BE2C (cell line): ENCODE measurements around the gene CFAP46. TPM values are rescaled to one million over a fixed set of nuclear protein-coding genes. Genes with fewer than 3 reads are reported as not detected.

ENCODE experiments used
- DNase-seq: peaks from one replicate; pipeline ENCODE4 v3.0.0-alpha.2; 2020
- H3K27me3 ChIP-seq: fragments of 250-450 bp; sonication (Bioruptor Pico); 2 replicates; pipeline ENCODE4 v1.5.1; 2020; ENCODE audit warnings: mild to moderate bottlenecking
- H3K36me3 ChIP-seq: fragments of 250-450 bp; sonication (Bioruptor Pico); 2 replicates; pipeline ENCODE4 v1.5.1; 2020; ENCODE audit warnings: mild to moderate bottlenecking
- H3K4me1 ChIP-seq: fragments of 250-450 bp; sonication (Bioruptor Pico); 2 replicates; pipeline ENCODE4 v1.5.1; 2020
- H3K4me3 ChIP-seq: 2 replicates; pipeline ENCODE4 v1.5.1; 2011; ENCODE audit warnings: low read depth, low read length
- H3K9me3 ChIP-seq: fragments of 250-450 bp; sonication (Bioruptor Pico); 2 replicates; pipeline ENCODE4 v1.5.1; 2020
- polyA plus RNA-seq: library from polyadenylated mRNA; unstranded; fragments of >200 nt; gene quantifications from one replicate; pipeline ENCODE4 v1.2.1, GENCODE V29; 2012; ENCODE audit warnings: low read depth, missing spikeins; ENCODE audit not compliant: insufficient read length, insufficient read depth
- TF ChIP-seq, protein P1 (sequence below): IDR thresholded peaks from 2 replicates; pipeline ENCODE4 v1.5.1; 2012; ENCODE audit warnings: mild to moderate bottlenecking, low read depth, low read length

CFAP46 gene
- not detected for polyA plus RNA-seq

DNA sequence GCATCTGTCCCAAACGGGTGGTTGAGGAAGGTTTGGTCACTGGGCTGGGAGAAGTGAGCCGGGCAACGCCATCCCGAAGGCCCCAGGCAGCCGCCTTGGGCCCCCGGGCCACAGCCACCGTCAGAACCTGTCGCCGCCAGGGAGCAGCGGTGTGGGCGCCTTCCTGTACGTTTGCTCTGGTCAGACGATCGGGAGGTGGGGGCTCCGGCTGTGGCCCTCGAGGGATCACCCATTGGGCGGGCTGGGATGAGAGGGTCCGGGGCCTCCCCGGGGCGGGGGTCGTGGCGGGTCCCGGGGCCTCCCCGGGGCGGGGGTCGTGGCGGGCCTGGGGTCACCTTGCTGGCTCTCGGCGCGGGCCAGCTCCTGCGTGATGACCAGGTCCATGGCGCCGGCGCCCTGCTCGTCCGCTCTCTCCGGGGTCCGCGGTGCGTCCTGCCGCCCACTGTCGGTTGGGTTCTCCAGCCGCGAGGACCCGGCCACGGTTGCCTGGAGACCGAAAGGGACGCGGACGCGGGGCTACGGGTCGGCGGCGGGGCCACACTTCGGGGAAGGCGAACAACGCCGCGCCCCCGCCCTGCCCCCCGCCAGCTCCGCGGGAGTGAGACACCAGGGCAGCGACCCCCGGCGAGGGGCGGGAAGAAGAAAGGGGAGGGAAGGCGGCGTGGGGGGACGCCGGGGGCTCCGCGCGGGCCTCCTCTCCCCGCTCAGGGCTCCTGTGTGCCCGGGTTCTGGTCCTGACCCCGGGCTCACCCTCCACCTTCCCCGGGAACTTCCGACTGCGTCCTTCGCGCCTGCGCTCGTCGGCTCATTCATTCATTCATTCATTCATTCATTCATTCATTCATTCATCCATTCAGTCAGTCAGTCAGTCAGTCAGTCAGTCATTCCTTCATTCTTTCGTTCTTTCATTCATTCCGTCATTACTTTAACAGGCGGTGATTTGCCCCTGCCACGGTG lies at the start of gene CFAP46:
TSS of gene CFAP46 (minus strand) at position 470 of the 957 bp plus-strand sequence. CDS start at position 384, 86 bp downstream.
- H3K36me3 ChIP-seq, result no peaks in the 10 kb centered on the region
- TF ChIP-seq, protein P1, sequence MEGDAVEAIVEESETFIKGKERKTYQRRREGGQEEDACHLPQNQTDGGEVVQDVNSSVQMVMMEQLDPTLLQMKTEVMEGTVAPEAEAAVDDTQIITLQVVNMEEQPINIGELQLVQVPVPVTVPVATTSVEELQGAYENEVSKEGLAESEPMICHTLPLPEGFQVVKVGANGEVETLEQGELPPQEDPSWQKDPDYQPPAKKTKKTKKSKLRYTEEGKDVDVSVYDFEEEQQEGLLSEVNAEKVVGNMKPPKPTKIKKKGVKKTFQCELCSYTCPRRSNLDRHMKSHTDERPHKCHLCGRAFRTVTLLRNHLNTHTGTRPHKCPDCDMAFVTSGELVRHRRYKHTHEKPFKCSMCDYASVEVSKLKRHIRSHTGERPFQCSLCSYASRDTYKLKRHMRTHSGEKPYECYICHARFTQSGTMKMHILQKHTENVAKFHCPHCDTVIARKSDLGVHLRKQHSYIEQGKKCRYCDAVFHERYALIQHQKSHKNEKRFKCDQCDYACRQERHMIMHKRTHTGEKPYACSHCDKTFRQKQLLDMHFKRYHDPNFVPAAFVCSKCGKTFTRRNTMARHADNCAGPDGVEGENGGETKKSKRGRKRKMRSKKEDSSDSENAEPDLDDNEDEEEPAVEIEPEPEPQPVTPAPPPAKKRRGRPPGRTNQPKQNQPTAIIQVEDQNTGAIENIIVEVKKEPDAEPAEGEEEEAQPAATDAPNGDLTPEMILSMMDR, result no peak
- no peaks in the 10 kb centered on the region for H3K9me3 ChIP-seq
- no peaks in the 10 kb centered on the region for H3K4me1 ChIP-seq
- H3K27me3 ChIP-seq, result peaks cover 55% of the 10 kb centered on the region
- DNase-seq, result peak; percentile 63
- H3K4me3 ChIP-seq, result peak within 1 kb of the TSS; percentile 24

DNA sequence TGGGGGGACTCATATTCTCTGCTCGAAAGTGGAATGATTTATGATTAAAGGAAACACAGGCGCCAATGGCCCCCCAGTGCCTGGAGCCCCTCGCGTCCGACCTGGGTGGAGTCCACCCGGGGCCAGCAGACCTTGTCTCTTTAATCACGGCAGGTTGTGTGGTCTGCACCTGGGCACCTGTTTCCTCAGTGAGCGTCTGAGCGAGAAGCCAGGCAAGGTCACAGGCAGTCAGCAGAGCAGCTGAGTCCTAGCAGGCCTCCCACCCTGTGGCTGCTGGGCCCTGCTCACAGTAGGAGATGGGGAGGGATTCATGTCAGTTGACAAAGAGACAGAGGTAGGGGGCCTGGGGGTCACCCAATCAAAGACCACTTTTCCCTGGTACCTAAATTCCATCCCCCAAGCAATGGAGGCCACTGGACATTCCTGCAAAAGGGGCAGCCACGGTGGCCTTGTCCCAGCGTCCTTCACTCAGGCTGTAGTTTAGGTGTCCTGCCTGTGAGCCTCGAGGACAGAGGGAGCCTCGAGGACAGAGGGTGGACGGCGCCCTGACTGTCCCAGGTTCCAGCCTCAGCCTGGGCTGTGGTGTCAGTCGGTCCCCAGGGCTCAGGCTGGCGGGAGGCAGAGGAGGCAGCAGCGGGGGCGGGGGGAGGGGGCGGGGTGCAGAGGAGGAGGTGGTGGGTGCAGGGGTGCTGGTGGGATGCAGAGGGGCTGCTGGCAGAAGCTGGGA lies 49.5 kb upstream of the CFAP46 start:
- H3K4me3 ChIP-seq, result no peak overlapping the region
- TF ChIP-seq, protein P1, result no peak

DNA sequence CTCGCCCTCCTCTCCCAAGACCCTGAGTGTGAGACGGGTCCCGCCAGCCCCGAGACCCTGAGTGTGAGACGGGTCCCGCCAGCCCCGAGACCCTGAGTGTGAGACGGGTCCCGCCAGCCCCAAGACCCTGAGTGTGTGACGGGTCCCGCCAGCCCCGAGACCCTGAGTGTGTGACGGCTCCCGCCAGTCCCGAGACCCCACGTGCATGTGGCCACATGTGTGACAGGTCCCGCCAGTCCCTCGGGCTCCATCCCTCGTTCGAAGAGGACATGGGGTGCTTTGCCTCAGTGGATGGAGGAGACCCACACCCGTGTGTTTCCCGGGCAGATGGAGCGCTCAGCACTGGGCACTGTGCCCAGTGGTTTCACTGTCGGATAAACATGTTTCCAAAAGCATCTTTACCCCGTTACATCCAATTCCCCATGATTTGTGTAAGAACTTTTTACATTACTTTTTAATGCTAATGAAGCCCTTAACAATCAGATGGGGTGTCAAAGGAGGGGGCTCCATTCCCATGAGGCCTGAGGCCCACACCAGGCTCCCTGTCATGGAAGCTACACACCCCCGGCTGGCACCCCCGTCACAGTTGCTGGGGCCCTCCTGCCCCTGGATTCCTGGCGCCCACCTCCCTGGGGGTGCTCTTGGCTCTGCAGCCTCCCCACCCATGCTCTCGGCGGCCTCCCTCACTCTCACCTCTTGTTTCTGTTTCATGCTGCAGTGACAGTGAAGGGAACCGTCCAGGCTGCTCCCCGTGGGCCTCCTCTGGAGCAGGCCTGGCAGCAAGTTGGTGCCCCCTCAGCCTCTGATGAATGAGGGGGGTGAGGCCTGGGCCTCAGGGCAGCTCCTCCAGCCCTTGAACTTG lies 48.5 kb upstream of the CFAP46 start:
- no peak for DNase-seq
- H3K27me3 ChIP-seq, result no peaks in the 10 kb centered on the region
- no peak overlapping the region for H3K4me3 ChIP-seq
- no peaks in the 10 kb centered on the region for H3K36me3 ChIP-seq
- no peaks in the 10 kb centered on the region for H3K9me3 ChIP-seq
- TF ChIP-seq, protein P1, result no peak
- no peaks in the 10 kb centered on the region for H3K4me1 ChIP-seq

More for the DNA sequence above, 49.5 kb upstream of the CFAP46 start:
- Histone ChIP-seq H3K27me3 (no peaks in the 10 kb centered on the region; the same call in 1 of the 2 replicates), H3K9me3 (no peaks in the 10 kb centered on the region), H3K4me1 (no peaks in the 10 kb centered on the region), H3K36me3 (no peaks in the 10 kb centered on the region)
- DNase-seq, result no peak

DNA sequence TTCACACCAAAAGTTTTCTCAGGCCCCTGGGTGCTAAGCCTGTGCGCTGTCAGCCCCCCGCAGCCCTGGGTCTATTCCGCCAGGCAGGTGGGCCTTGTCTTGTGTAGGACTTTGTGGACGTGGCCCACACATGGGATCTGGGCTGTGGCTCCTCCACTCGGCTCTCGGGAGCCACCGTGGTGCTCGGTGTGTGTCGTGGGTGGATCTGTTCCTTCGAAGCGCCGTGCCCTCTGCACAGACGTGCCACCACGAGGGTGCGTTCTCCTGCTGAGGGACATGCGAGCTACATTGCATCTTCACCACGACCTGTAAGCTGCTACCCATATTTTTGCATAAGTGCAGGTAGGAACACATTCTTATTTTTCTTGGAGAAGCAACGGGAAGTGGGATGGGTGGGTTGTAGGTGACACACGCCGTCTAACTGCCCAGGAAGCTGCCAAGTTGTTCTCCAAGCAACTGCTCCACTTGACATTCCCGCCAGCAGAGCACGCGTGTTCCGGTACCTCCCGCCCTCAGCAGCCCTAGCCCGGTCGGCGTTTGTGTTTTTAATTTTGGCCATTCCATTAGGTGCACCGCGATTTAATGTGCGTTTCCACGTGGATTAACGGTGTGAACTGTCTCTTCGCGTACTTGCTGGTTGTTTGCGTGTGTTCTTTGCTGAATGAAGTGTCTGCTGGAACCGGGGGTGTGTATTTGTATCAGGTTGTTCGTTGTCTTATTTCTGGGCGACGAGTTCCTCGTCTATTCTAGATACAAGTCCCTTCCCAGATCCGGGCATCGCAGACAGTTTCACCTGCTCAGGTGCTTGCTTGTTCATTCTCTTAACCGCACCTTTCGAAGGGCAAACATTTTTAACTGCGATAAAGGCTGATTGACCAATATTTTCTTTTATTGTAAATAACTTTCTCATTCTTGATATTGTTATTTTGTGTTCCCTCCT lies 47.4 kb upstream of the CFAP46 start:
- no peaks in the 10 kb centered on the region for H3K27me3 ChIP-seq
- DNase-seq, result no peak
- H3K4me1 ChIP-seq, result no peaks in the 10 kb centered on the region
- TF ChIP-seq, protein P1, result no peak
- no peak overlapping the region for H3K4me3 ChIP-seq
- no peaks in the 10 kb centered on the region for H3K36me3 ChIP-seq
- no peaks in the 10 kb centered on the region for H3K9me3 ChIP-seq

DNA sequence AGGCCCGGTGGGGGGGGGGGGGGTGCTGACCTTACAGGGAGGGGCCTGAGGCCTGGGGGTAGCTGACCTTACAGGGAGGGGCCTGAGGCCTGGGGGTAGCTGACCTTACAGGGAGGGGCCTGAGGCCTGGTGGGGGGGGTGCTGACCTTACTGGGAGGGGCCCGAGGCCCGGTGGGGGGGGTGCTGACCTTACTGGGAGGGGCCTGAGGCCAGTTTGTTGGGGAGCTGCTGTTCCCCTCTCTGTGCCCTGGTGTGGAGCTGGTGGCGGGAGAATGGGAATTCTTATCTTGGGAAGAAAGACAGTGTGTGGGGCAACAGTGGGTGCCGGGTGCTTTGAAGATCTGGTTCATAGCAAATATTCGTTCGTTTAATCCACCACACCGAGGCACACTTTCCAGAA lies 46.6 kb upstream of the CFAP46 start:
- Histone ChIP-seq H3K4me3 (no peak overlapping the region), H3K36me3 (no peaks in the 10 kb centered on the region), H3K27me3 (no peaks in the 10 kb centered on the region), H3K4me1 (no peaks in the 10 kb centered on the region), H3K9me3 (no peaks in the 10 kb centered on the region)
- TF ChIP-seq, protein P1, result no peak
- no peak for DNase-seq
